T-helper 22 cell (primary cell): ENCODE measurements around the gene ARAP1.

Experiments
- DNase-seq: peaks from one replicate; pipeline ENCODE4 v3.0.0-alpha.2; 2020; ENCODE audit warnings: low read depth

The ARAP1 gene

DNA sequence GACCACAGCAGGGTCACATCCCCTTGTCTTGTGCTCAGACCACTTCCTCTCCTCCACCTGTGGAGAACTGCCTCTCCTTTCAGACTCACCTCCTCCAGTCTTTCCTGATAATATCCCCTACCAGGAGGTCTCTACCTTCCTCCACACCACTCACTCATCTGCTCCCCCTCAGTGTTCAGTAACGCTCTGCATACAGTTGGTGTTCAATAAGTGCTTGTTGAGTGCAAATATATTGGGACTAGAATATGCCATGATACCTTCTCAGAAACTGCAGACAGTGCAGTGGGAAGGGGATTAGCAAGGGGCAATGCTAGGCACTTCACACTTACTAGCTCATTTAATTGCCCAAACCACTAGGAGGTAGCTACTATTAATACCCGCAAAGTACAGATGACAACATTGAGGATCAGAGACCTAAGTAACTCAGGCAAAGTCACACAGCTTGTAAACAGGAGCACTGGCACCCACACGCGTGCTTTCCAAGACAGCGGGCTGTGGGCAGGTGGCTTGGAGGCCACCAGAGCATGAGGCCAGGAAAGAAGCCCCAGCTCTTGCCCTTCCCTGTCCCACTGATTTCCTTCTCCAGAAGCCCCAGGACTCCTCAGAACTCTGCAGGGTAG lies 69.9 kb downstream of the ARAP1 start:
- DNase-seq = no peak

GRCh38 chr11:72681226-72682153 lies 70.7 kb downstream of the ARAP1 start:
- no peak for DNase-seq

DNA sequence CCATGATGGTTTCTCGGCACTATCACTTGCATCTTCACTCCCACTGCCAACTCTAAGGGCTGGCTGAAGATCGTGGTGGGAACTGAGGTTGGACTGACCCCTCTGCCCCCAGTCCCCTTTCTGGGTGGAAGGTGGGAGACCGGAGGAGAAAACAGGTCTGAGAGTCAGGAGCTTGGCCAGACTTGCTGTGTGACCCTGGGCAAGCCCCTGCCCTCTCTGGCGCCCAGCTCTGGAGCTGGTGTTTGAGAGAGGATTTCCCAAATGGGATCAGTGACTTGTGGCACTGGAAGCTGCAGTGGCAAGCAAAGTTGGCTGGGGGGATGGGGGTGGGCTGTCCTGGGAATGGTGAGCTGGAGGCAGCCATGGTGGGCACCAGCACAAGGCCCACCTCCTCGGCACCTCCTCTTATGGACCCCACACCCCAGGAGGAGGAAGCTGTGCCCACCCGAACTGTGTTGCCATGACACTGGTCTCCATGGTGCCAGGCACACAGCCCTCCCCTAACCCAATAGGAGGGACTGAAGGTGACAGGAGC lies 71.5 kb downstream of the ARAP1 start:
- no peak for DNase-seq

DNA sequence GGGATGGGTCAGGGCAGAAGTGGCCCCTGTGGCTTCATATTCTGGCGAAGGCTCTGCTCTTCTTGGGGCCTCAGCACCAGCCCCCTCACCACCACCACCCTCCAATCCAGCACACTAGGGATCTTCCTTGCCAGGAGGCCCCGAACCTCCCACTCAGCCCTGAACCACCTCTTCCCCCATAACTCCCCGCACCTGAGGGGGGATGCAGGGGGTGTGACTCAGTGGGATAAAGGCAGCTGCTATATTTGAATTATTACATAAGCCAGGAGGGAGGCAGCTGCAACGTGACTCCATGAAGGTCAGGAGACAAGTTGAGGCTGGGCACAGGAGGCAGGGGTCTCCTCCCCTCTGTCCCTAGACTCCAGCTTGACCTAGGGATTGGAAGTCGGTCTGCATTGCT lies 72.3 kb downstream of the ARAP1 start:
- no peak for DNase-seq

DNA sequence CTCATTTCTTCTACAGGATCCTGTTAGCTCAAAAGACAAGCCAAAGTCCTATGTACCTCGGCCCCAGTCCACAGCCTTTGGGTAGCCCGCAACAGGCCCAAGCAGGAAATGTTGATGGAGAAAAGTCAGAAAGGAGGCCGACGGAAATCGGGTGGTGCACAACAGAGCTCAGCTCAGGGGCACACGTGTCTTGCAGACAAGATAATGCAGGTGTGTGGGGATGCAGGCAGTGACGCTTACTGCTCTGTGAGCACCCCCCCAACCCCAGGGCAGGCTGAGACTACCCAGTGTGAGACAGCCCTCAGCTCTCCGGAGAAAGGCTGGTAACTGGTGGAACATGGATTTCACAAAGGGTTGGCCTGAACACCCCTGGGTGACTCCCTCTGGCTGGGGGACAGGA lies 73.7 kb downstream of the ARAP1 start:
- DNase-seq = no peak

DNA sequence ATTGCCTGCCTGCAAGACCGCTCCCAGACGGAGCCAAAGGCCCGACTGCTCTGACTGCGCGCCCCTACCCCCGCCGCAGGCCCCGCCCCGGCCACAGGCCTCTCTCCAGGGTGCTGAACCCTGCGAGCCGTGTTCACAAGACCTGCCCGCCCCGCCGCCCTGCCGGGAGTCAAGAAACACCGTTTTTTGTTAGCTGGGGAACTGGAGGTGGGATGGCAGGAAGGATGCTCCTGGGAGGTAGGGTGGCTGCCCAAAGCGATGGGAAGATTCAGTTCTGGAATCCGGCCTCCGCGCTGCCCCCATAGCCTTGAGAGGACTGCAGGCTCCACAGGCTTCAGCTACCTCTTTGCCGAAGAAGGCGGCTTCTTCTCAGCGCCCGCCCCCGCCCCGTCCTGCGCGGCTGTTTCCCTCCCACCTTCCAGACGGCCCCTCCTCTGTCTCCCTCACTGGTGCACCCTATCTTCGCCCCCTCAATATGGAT lies 75.3 kb downstream of the ARAP1 start:
- no peak for DNase-seq

GRCh38 chr11:72675221-72675620 lies 77.0 kb downstream of the ARAP1 start:
- no peak for DNase-seq

- no peak for DNase-seq
Measured at GRCh38 chr11:72673943-72674828, 78.0 kb downstream of the ARAP1 start, which contains the start of gene PDE2A. Gene PDE2A, minus strand, starts transcription at chr11:72674422. Its CDS starts 215 bp downstream, at chr11:72674207.

GRCh38 chr11:72673284-72673942 lies 78.8 kb downstream of the ARAP1 start:
- DNase-seq = no peak

- no peak for DNase-seq
Measured at GRCh38 chr11:72672597-72673238, 79.5 kb downstream of the ARAP1 start.

GRCh38 chr11:72671152-72672099 lies 80.8 kb downstream of the ARAP1 start:
- DNase-seq = no peak

- no peak for DNase-seq
Measured at GRCh38 chr11:72670041-72670440, 82.2 kb downstream of the ARAP1 start.

- no peak for DNase-seq
Measured at GRCh38 chr11:72669527-72669926, 82.7 kb downstream of the ARAP1 start.

GRCh38 chr11:72668629-72669347 lies 83.4 kb downstream of the ARAP1 start:
- DNase-seq = no peak

- no peak for DNase-seq
Measured at GRCh38 chr11:72665911-72666472, 86.2 kb downstream of the ARAP1 start.

DNA sequence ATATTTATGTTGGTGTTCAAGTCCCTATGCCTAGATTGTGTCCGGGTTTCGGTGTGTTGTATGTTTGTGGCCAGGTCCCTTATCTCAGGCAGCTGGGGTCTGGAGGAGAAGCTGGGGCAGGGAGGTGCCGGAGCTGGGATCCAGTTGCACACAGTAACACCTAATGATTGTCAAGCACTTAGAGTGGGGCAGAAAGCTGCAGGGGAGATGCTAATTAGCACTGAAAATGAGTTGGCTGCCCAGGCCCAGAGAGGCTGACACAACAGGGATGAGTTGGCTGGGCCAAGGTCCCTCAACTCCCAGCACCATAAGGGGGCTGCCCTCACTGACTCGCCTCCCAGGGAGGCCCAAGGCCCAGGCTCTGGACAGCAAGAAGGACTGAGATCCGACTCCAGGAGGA lies 90.2 kb downstream of the ARAP1 start:
- no peak for DNase-seq

GRCh38 chr11:72661486-72661885 lies 90.7 kb downstream of the ARAP1 start:
- DNase-seq = no peak

DNA sequence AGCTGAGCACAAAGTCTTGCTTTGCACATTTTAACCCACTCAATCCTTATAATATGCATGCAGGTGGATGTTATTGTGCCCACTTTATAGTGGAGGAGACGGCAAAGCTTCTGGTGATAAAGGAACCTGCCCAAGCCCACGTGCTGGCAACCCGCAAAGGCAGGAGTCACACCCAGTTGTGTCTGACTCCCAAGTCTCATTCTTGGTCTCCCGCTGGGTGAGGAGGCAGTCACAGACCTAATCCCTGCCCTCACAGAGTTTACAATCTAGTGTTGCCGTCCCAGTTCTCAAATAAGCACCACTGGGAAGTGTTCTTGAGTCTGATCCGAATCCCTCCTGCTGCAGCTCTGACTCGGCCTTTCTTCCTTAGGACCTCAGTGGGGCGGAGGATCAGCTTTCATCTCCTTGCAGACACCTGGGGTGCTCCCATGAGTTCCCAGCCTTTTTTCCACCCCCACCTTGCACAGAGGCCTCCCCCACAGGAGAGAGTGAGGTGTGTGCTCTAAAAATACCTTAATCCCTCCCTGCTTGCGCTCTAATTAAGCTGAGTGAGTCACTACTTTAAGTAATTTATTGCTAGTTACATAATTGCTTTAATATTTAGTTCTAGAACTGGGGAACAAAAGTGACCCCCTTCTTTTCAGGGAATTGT lies 93.1 kb downstream of the ARAP1 start:
- DNase-seq = no peak
